Fibroblast of villous mesenchyme (primary cell): ENCODE data around the gene CCDC112. TPM values are rescaled to one million over a fixed set of nuclear protein-coding genes. Genes with fewer than 3 reads are reported as not detected.

ENCODE experiments used
- DNase-seq: peaks from one replicate; pipeline ENCODE4 v3.0.0-alpha.2; 2010; ENCODE audit warnings: low read depth
- H3K4me3 ChIP-seq: 2 replicates; pipeline ENCODE4 v1.5.1; 2011; ENCODE audit warnings: low read depth, mild to moderate bottlenecking, low read length
- CTCF ChIP-seq: IDR thresholded peaks from 2 replicates; pipeline ENCODE4 v1.5.1; 2012; ENCODE audit warnings: low read depth, mild to moderate bottlenecking, low read length; ENCODE audit not compliant: insufficient read depth
- total RNA-seq: library from RNA; depleted of rRNA; stranded (reverse); fragments of >200 nt; gene quantifications from 2 replicates; pipeline ENCODE4 v1.2.3, GENCODE V29; 2012

Gene CCDC112
- total RNA-seq, 1 donor: 5.2 TPM

- no peak overlapping the region for H3K4me3 ChIP-seq
- DNase-seq: peak; percentile 51
- peak; percentile 68 for TF ChIP-seq CTCF
Observed at GRCh38 chr5:115246361-115246991, 50.0 kb downstream of the CCDC112 start.

- no peak for TF ChIP-seq CTCF
- DNase-seq: no peak
- H3K4me3 ChIP-seq: no peak overlapping the region
Observed at GRCh38 chr5:115243412-115243811, 53.0 kb downstream of the CCDC112 start.

- no peak overlapping the region for H3K4me3 ChIP-seq
- TF ChIP-seq CTCF: no peak
- DNase-seq: no peak
Observed at GRCh38 chr5:115241881-115242642, 54.4 kb downstream of the CCDC112 start.

GRCh38 chr5:115237066-115237465, 59.4 kb downstream of the CCDC112 start:
- no peak for DNase-seq
- no peak for TF ChIP-seq CTCF
- no peak overlapping the region for H3K4me3 ChIP-seq

GRCh38 chr5:115236599-115236998, 59.9 kb downstream of the CCDC112 start:
- no peak overlapping the region for H3K4me3 ChIP-seq
- no peak for TF ChIP-seq CTCF
- no peak for DNase-seq

- H3K4me3 ChIP-seq: no peak overlapping the region
- DNase-seq: no peak
- TF ChIP-seq CTCF: no peak
Observed at GRCh38 chr5:115231598-115231997, 64.9 kb downstream of the CCDC112 start.
